Neural cell (in vitro differentiated cells): ENCODE measurements around the gene SLC27A5. TPM values are rescaled to one million over a fixed set of nuclear protein-coding genes. Genes with fewer than 3 reads are reported as not detected.

Experiments used
- H2AFZ ChIP-seq: fragments of 200-600, 300-800 bp; sonication (generic), shearing (Covaris generic); 2 replicates; pipeline ENCODE4 v1.6.0; 2014; ENCODE audit warnings: low read depth, mild to moderate bottlenecking, antibody characterized with exemption, low read length, moderate library complexity
- H3F3A ChIP-seq: fragments of 200-600 bp; shearing (Covaris generic); 2 replicates; pipeline ENCODE4 v1.6.1; 2016; ENCODE audit warnings: mild to moderate bottlenecking, moderate library complexity, mixed read lengths, antibody characterized with exemption, low read length; ENCODE audit not compliant: insufficient read depth, poor library complexity, severe bottlenecking
- H3K27ac ChIP-seq: fragments of 200-600, 300-800 bp; sonication (generic), shearing (Covaris generic); 2 replicates; pipeline ENCODE4 v1.5.1; 2014; ENCODE audit warnings: mild to moderate bottlenecking, low read length, moderate library complexity
- H3K27me3 ChIP-seq: fragments of 300-800, 200-600 bp; sonication (generic), shearing (Covaris generic); 2 replicates; pipeline ENCODE4 v1.6.0; 2014; ENCODE audit warnings: mild to moderate bottlenecking, low read depth, low read length, moderate library complexity; ENCODE audit not compliant: insufficient read depth
- H3K36me3 ChIP-seq: fragments of 300-800, 200-600 bp; sonication (generic), shearing (Covaris generic); 2 replicates; pipeline ENCODE4 v1.5.1; 2014; ENCODE audit warnings: mild to moderate bottlenecking, antibody characterized with exemption, low read length, moderate library complexity; ENCODE audit not compliant: insufficient read depth
- H3K4me2 ChIP-seq: fragments of 300-800, 200-600 bp; sonication (generic), shearing (Covaris generic); 2 replicates; pipeline ENCODE4 v1.6.0; 2014; ENCODE audit warnings: mild to moderate bottlenecking, low read length
- H3K4me3 ChIP-seq: fragments of 300-800, 200-600 bp; sonication (generic), shearing (Covaris generic); 2 replicates; pipeline ENCODE4 v1.5.1; 2014; ENCODE audit warnings: mild to moderate bottlenecking, low read length, moderate library complexity
- H3K79me2 ChIP-seq: fragments of 200-600 bp; shearing (Covaris generic); replicated peaks from 2 replicates; pipeline ENCODE4 v1.6.0; 2014; ENCODE audit warnings: mild to moderate bottlenecking, low read length, moderate library complexity; ENCODE audit not compliant: insufficient read depth
- H3K9ac ChIP-seq: fragments of 300-800, 200-600 bp; sonication (generic), shearing (Covaris generic); 2 replicates; pipeline ENCODE4 v1.6.1; 2016; ENCODE audit warnings: mild to moderate bottlenecking, low read length, mixed read lengths
- H3K9me2 ChIP-seq: fragments of 200-600 bp; shearing (Covaris generic); 2 replicates; pipeline ENCODE4 v1.6.1; 2016; ENCODE audit warnings: mild to moderate bottlenecking, low read length, mixed read lengths; ENCODE audit not compliant: insufficient read depth
- H3K9me3 ChIP-seq: fragments of 200-600, 300-800 bp; sonication (generic), shearing (Covaris generic); 2 replicates; pipeline ENCODE4 v1.6.1; 2016; ENCODE audit warnings: mild to moderate bottlenecking, mixed run types, low read length, moderate library complexity, mixed read lengths
- H4K20me1 ChIP-seq: fragments of 200-600 bp; shearing (Covaris generic); 2 replicates; pipeline ENCODE4 v1.6.1; 2016; ENCODE audit warnings: mild to moderate bottlenecking, mixed run types; ENCODE audit not compliant: insufficient read depth
- EP300 ChIP-seq: fragments of 450-650 bp; conservative IDR thresholded peaks from 2 replicates; pipeline ENCODE4 v1.6.1; 2014; ENCODE audit warnings: antibody characterized with exemption, mild to moderate bottlenecking, moderate library complexity; ENCODE audit not compliant: poor library complexity, severe bottlenecking
- EZH2 ChIP-seq: fragments of 200-600, 300-800 bp; shearing (Covaris generic), sonication (generic); IDR thresholded peaks from 2 replicates; pipeline ENCODE4 v1.6.1; 2014; ENCODE audit warnings: antibody characterized with exemption, low read length, borderline replicate concordance, mild to moderate bottlenecking; ENCODE audit not compliant: insufficient read depth, poor library complexity, severe bottlenecking
- MXI1 ChIP-seq: fragments of 450-650 bp; conservative IDR thresholded peaks from 2 replicates; pipeline ENCODE4 v1.6.1; 2014; ENCODE audit warnings: antibody characterized with exemption, mild to moderate bottlenecking; ENCODE audit not compliant: poor library complexity, severe bottlenecking
- POLR2AphosphoS5 ChIP-seq: IDR thresholded peaks from 2 replicates; pipeline ENCODE4 v1.6.1; 2012
- RAD21 ChIP-seq: fragments of 450-650 bp; conservative IDR thresholded peaks from 2 replicates; pipeline ENCODE4 v1.6.1; 2014; ENCODE audit warnings: antibody characterized with exemption, mild to moderate bottlenecking, moderate library complexity
- REST ChIP-seq: IDR thresholded peaks from 2 replicates; pipeline ENCODE4 v1.6.1; 2012; ENCODE audit warnings: borderline replicate concordance
- SMC3 ChIP-seq: fragments of 450-650 bp; conservative IDR thresholded peaks from 2 replicates; pipeline ENCODE4 v1.6.1; 2014; ENCODE audit warnings: antibody characterized with exemption, mild to moderate bottlenecking, moderate library complexity; ENCODE audit not compliant: poor library complexity
- TAF1 ChIP-seq: IDR thresholded peaks from 2 replicates; pipeline ENCODE4 v1.6.1; 2012; ENCODE audit warnings: low read depth
- polyA plus RNA-seq: library from polyadenylated mRNA; depleted of rRNA; stranded (reverse); fragments of >200 nt; gene quantifications from 2 replicates; pipeline ENCODE4 v1.2.3, GENCODE V29; 2014
- TF ChIP-seq, protein P1 (sequence below): fragments of 450-650 bp; IDR thresholded peaks from 2 replicates; pipeline ENCODE4 v1.5.1; 2014; ENCODE audit warnings: antibody characterized with exemption, mild to moderate bottlenecking, moderate library complexity; ENCODE audit not compliant: poor library complexity, severe bottlenecking

The SLC27A5 gene
- polyA plus RNA-seq, 1 donor from 2014 or later, result 14.9 TPM

DNA sequence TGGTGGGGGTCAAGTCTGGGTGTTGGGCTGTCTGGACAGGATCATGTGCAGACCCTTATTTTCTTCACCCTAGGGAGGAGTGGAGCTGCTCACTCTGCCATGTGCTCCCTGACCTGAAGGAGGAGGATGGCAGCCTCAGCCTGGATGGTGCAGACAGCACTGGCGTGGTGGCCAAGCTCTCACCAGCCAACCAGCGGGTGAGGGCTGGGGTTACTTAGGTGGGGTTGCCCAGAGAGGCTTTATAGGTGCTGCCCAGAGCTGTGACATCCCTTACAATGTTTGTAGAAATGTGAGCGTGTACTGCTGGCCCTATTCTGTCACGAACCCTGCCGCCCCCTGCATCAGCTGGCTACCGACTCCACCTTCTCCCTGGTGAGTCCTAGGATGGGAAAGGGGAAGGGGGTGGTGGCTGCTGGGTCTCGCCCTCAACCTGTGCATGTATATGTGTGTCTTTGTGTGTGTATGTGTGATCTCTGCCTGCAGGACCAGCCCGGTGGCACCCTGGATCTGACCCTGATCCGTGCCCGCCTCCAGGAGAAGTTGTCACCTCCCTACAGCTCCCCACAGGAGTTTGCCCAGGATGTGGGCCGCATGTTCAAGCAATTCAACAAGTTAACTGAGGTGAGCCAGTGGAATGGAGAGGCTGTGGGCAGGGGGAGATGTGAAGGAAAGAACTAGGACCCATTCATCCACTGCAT lies 38.0 kb upstream of the SLC27A5 start:
- peaks cover 32% of the 10 kb centered on the region for H3K79me2 ChIP-seq
- H2AFZ ChIP-seq, result no peak overlapping the region
- H3F3A ChIP-seq, result peaks cover 9% of the 10 kb centered on the region
- H3K4me3 ChIP-seq, result no peak overlapping the region
- H4K20me1 ChIP-seq, result peaks cover 37% of the 10 kb centered on the region
- H3K27ac ChIP-seq, result no peak overlapping the region
- TF ChIP-seq, protein P1, sequence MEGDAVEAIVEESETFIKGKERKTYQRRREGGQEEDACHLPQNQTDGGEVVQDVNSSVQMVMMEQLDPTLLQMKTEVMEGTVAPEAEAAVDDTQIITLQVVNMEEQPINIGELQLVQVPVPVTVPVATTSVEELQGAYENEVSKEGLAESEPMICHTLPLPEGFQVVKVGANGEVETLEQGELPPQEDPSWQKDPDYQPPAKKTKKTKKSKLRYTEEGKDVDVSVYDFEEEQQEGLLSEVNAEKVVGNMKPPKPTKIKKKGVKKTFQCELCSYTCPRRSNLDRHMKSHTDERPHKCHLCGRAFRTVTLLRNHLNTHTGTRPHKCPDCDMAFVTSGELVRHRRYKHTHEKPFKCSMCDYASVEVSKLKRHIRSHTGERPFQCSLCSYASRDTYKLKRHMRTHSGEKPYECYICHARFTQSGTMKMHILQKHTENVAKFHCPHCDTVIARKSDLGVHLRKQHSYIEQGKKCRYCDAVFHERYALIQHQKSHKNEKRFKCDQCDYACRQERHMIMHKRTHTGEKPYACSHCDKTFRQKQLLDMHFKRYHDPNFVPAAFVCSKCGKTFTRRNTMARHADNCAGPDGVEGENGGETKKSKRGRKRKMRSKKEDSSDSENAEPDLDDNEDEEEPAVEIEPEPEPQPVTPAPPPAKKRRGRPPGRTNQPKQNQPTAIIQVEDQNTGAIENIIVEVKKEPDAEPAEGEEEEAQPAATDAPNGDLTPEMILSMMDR, result no peak
- TF ChIP-seq MXI1 (no peak), SMC3 (no peak), EP300 (no peak), REST (no peak), EZH2 (no peak), TAF1 (no peak), RAD21 (no peak), POLR2AphosphoS5 (no peak)
- no peaks in the 10 kb centered on the region for H3K9me3 ChIP-seq
- no peak overlapping the region for H3K4me2 ChIP-seq
- H3K9me2 ChIP-seq, result no peaks in the 10 kb centered on the region
- peaks cover 3% of the 10 kb centered on the region for H3K36me3 ChIP-seq
- no peak overlapping the region for H3K9ac ChIP-seq
- H3K27me3 ChIP-seq, result no peaks in the 10 kb centered on the region

DNA sequence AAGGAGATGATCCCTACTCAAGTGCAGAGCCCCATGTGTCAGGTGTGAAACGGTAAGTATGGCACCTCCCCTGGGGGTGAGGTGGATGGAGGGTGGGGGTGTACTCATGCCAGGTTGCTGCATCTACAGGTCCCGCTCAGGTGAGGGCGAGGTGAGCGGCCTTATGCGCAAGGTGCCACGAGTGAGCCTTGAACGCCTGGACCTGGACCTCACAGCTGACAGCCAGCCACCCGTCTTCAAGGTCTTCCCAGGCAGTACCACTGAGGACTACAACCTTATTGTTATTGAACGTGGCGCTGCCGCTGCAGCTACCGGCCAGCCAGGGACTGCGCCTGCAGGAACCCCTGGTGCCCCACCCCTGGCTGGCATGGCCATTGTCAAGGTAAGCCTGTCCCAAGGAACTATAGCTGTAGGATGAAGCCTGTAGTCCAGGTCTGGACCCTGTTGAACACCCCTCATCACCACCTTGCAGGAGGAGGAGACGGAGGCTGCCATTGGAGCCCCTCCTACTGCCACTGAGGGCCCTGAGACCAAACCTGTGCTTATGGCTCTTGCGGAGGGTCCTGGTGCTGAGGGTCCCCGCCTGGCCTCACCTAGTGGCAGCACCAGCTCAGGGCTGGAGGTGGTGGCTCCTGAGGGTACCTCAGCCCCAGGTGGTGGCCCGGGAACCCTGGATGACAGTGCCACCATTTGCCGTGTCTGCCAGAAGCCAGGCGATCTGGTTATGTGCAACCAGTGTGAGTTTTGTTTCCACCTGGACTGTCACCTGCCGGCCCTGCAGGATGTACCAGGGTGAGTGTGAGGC lies 37.3 kb upstream of the SLC27A5 start:
- Histone ChIP-seq H3F3A (peaks cover 5% of the 10 kb centered on the region), H3K9me3 (no peaks in the 10 kb centered on the region), H3K9me2 (no peaks in the 10 kb centered on the region), H2AFZ (no peak overlapping the region), H3K9ac (no peak overlapping the region), H3K27ac (no peak overlapping the region), H3K4me2 (no peak overlapping the region), H3K36me3 (peaks cover 3% of the 10 kb centered on the region), H3K79me2 (peaks cover 33% of the 10 kb centered on the region), H4K20me1 (peaks cover 39% of the 10 kb centered on the region), H3K27me3 (no peaks in the 10 kb centered on the region), H3K4me3 (no peak overlapping the region)
- TF ChIP-seq EP300 (no peak), POLR2AphosphoS5 (no peak), MXI1 (no peak), REST (no peak), TAF1 (no peak), RAD21 (no peak), SMC3 (no peak), EZH2 (no peak)
- TF ChIP-seq, protein P1, result no peak
